D341Med (cell line): ENCODE measurements around the gene TMEM204.

Experiments used
- DNase-seq: peaks from one replicate; pipeline ENCODE4 v3.0.0; 2012; ENCODE audit warnings: low spot score

Gene TMEM204

DNA sequence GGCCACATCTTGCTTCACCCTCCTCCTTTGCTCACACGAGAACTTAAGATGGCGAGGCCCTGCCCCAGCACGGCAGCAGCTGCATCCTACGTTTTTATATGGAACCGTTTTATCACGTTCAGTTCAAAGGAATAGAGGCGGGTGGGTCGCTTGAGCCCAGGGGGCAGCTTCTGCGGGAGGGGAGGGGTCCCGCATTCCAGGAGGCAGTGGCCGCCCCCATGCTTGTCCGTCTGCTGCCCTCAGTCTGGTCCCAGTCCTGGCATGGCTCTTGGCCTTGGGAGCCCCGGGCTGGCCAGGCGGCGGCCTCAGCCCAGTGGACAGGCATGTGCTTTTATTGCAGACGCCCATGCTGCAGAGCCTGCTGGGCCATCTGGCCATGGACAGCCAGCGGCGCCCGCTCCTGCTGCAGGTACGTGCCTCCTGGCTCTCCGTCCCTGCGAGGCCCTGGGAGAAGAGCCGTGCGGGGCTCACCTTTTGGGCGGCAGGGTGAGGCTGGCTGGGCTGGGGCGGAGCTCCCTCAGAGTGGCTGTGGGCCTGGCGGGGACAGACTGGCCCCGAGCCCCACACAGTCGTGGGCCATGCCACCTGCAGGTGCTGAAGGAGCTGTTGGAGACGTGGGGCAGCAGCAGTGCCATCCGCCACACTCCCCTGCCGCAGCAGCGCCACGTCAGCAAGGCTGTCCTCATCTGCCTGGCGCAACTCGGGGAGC lies 33.6 kb upstream of the TMEM204 start:
- DNase-seq: no peak

DNA sequence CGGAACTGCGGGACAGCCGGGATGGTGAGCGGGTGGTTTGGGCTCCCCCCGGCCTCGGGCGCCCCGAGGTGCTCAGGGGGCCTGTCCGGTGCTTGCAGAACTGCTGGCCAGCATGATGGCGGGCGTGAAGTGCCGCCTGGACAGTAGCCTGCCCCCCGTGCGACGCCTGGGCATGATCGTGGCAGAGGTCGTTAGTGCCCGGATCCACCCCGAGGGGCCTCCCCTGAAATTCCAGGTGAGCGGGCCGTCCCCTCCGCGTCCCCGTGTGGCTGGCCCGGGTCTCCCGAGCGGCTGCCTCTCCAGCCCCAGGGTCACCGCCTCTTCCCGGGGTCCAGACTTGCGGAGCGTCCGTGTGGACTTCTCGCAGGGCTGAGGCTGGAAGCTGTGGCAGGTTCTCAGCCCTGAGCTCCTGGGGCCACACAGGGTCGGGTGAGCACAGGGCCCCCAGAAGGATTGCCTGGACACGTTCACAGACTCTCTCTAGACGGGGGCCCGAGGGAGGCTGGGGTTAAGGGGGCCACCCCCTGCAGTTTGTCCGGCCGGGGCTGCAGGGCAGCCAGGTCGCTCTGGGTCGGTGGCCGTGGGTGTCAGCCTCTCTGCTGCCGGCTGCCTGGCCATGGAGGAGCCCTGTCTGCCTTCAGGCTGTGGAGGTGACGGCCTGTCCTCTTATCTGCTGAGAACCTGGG lies 32.9 kb upstream of the TMEM204 start:
- DNase-seq: no peak

DNA sequence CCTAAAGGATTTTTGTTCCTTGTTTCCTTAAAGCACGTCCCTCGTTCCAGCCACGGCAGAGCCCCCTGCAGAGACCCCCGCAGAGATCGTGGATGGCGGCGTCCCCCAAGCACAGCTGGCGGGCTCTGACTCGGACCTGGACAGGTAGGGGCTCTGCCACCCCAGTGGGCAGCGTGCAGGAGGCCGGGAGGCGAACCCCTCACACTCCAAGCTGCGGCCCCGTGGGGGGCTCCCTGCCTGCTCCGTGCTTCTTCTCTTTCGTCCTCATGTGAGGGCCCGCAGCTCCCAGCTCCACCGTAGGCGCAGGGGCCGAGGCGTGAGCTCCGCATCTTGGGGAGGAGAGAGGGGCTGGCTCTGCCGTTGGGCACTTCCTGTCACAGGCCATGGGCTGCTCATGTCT lies 31.8 kb upstream of the TMEM204 start:
- DNase-seq: no peak

- DNase-seq: no peak
Observed at GRCh38 chr16:1502092-1503004, 31.1 kb upstream of the TMEM204 start.

DNA sequence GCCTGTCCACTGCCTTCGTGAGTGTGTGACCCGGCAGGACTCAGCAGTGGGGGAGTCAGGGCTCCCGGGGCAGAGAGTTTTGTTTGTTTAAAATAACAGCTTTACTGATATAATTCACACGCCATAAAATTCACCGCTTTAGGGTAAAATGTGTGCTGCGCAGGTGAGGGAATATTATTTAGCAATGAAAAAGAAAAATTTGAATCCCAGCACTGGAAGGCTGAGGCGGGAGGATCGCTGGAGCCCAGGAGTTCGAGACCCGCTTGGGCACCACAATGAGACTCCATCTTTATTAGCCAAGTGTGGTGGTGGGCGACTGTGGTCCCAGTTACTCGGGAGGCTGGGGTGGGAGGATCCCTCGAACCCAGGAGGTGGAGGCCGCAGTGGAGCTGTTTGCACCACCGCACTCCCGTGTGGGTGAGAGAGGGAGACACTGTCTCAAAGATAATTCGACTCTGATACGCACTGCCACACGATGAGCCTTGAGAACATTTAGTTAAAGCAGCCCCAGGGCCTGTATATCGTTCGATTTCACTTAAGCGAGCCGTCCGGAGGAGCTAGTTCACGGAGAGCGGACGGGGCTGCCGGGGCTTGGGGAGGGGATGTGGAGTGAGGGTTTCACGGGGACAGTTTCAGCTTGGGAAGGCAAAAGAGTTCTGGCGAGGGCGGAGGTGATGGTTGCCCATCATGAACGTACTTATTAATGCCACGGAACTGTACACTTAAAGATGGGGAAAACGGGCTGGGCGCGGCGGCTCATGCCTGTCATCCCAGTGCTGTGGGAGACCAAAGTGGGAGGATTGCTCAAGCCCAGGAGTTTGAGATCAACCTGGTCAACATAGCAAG lies 30.1 kb upstream of the TMEM204 start:
- DNase-seq: no peak

- no peak for DNase-seq
Observed at GRCh38 chr16:1505073-1505844, 28.2 kb upstream of the TMEM204 start.

- no peak for DNase-seq
Observed at GRCh38 chr16:1505912-1506311, 27.6 kb upstream of the TMEM204 start.

GRCh38 chr16:1506494-1507213 lies 26.8 kb upstream of the TMEM204 start:
- no peak for DNase-seq

DNA sequence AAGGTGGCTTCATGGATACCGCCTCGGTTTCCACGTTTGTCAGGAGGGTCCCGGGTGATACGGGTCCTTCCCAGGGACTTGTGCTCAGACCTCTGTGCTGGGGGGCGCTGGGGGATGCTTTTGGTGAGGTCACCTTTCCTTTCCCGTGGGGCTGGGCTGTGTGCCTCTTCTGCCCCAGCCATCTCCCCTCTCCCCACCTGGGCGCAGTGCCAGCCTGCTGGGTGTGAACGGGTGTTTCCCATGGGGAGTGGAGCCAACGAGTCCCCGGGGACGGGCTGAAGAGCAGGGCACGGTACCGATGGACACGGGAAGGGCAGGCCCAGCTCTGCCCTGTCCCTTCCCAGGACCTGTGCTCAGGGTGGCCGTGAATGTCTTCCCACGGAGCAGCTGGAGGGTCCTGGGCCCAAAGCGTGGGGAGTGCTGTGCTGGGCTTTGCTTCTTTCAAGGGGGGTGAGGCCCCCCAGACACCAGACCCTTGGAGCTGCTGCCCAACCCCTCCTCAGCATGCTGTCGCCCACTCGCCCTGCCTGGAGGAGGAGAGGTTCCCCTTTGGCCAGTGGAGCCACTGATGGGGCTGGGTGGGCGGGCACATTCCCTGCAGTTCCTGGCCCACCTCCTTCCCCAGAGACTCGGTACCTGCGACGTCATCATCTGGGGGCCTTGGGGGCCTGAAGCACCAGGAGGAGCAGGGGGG lies 24.8 kb upstream of the TMEM204 start:
- no peak for DNase-seq

DNA sequence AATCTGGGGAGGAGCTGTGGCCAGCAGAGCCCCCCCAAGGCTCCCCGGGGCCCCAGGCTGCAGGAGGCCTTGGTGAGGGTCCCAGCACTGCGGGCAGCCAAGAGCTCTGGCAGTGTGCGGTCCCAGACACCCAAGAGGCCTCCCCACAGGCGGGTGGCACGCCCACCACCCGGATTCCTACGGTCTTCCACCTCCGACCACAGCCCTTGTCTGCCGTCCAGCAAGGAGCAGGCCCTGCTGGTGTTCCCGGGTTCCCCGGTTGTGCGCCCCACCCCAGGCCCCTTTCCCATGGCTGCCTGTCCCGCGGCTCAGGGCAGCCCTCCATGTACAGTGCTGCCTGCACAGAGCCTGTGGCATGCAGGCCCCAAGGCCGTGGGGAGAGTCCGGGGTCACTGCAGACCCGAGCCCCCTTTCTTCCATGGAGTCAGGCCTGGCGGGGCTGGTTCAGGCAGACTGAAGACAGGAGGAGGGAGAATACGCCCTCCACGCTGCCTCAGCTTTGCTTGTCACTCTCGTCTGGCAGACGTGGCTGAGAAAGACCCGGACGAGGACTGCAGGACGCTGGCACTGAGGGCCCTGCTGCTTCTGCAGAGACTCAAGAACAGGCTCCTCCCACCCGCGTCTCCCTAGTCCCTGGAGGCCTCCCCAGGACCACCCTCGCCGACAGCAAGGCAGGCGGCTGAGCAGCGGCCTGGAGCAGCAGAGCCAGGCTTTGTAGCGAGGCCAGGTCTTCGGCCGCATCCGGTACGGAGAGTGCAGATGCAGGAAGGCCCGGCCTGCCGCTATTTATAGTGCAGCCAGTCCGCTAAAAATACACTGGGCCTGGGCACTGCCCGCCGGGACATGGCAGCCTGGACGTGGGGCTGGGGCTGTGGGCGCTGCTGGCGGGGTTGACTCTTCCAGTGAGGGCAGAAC lies 23.9 kb upstream of the TMEM204 start:
- no peak for DNase-seq

DNA sequence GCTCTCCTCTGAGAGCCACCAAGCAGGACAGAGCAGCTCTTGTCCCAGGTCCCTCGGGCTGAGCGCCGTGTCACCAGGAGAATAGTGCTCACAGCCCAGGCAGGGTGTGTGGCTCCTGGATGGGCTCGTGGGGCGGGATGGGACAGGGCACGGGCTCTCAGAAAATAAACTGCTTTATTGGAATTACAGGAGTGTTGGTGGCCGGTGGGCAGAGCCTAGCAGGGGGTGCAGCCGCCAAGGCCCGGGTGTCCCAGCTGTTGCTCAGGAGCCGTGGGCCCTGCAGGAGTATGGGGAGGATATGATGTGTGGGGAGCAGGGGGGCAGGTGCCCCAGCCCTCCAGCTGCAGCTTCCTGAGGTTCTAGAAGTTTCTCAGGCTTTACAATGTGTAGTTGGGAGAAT lies 23.2 kb upstream of the TMEM204 start:
- no peak for DNase-seq

- DNase-seq: no peak
Observed at GRCh38 chr16:1510941-1511351, 22.5 kb upstream of the TMEM204 start.

DNA sequence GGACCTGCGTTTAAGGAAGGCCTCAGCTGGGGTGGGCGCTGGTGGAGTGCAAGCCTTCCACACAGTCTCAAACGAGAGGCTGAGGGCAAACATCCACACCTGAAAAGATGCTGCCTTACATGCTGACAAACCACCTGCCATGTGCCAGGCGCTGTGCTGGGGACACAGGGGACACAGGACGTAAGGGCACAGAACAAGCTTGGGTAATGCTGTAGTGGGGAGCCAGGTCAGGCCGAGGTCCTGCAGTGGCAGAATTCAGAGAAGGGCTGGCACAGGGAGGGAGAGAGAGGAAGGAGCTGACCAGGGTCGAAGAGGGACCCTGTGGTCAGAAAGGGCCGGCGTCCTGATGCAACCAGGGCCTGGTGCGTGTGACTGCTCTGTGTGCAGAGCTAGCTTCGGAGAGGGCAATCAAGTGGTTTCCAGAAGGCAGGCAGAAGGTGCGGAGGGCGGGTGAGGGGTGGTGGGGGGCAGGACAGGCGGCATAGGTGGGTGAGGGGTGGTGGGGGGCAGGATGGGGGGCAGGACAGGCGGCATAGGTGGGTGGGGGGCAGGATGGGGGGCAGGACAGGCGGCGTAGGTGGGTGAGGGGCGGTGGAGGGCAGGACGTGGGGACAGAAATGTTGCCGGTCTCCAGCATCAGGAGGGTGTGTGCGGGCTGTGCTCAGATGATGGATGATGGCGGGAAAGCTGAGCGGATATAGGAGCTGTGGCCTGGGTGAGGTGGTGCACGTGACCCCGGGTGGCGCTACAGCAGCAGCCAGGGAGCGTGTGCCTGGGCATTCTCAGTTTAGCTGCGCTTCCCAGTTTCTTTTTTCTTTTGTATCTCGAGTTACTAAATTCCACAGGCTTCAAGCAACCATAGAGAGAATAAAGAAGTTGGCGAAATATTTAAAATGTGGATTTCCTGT lies 21.6 kb upstream of the TMEM204 start:
- no peak for DNase-seq

- no peak for DNase-seq
Observed at GRCh38 chr16:1512774-1513173, 20.7 kb upstream of the TMEM204 start.

DNA sequence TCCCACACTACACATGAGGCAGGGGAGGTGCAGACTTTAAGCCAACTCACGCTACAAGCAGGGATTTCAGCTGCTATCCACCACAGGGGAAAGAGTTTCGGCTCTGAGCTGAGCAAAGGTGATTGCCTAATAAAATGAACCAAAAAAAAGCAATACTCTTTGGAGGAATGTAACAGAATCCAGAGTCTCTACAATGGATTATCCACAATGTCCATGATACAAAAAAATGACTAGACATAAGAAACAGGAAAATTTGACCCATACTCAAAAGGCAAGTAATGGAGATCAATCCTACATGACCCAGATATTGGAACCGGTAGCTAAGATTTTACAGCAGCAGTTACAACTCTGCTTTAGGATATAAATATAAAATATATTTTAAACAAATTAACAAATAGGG lies 19.0 kb upstream of the TMEM204 start:
- no peak for DNase-seq

DNA sequence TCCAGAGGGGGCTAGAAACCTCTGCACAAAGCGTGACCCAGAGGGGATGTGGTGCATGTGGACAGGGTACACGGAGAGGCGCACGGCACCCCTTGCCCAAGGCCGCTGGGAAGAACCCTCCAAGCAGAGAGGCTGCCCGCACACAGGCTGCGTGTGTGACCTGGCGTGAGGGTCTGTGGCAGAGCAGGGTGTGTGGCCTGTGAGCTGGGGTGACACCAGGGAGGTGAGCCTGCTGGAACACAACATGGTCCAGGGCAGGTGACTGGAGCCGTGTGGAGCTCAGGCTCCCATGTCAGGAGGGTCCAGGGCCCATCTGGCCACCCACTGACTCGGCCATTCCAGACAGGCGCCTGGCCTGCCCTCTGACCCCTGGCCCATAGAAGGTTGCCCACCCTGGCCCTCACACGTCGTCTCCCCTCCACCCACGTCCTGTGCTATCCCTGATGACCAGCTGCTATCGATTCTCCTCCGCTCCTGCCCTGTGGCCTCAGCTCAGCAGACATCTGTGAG lies 14.8 kb upstream of the TMEM204 start:
- DNase-seq: no peak

DNA sequence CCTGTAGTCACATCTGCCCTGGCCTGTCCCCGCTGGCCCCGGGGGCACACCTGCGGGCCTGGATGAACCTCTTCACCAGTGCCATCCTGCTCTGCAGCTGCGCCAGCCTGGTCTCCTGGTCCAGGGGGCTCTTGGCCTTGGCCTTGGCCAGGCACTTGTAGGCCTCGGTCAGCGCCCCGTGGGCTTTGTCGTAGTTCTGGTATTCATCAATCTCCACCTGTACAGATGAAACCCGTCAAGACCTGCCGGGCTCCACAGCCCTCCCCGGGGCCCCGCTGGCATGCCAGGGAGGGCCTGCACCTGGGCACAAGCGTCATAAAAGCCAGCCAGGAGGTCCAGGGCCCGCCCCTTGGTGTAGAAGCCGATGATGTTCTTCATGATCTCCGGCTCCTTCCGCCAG lies 13.6 kb upstream of the TMEM204 start:
- no peak for DNase-seq
